Keratinocyte (primary cell): ENCODE data around the gene PIGS.

Experiments
- CTCF ChIP-seq, 3 experiments: IDR thresholded peaks in 1 of 3; conservative IDR thresholded peaks in 1 of 3; optimal IDR thresholded peaks in 1 of 3; 2 replicates in 2 of 3; 3 replicates in 1 of 3; pipeline versions ENCODE3 to v1.5.1; 2011; ENCODE audit warnings: low read length in 3 of 3, mild to moderate bottlenecking in 3 of 3, moderate library complexity in 2 of 3, control low read depth in 1 of 3, inconsistent platforms in 1 of 3; ENCODE audit not compliant: insufficient read depth in 2 of 3; ENCODE audit errors: extremely low read depth in 1 of 3
- EZH2 ChIP-seq: IDR thresholded peaks from one replicate; pipeline ENCODE4 v1.6.1; 2012; ENCODE audit warnings: inconsistent platforms, mild to moderate bottlenecking, low read length, moderate library complexity

- TF ChIP-seq CTCF (optimal IDR thresholded peaks at IDR 0.05 in 1 of 3, IDR thresholded peaks at IDR 0.05 in 1 of 3, conservative IDR thresholded peaks at IDR 0.05 in 1 of 3; ENCODE audit: extremely low read depth in 1 of 3, insufficient read depth in 2 of 3, low read length in 3 of 3) (no peak), EZH2 (no peak)
Observed at GRCh38 chr17:28544402-28545140, 26.8 kb downstream of the PIGS start.
